Hepatocyte (in vitro differentiated cells): ENCODE data around the gene PDCD6IP.
A peak's percentile ranks its signal among the peaks of the same experiment; 100 is the strongest.

Source experiments
- EZH2phosphoT487 ChIP-seq: fragments of 200-600 bp; sonication (generic); IDR thresholded peaks from one replicate; pipeline ENCODE4 v1.6.1; 2018; ENCODE audit warnings: antibody characterized with exemption, mild to moderate bottlenecking, low read depth, moderate library complexity; ENCODE audit not compliant: unreplicated experiment, severe bottlenecking
- TF ChIP-seq, protein P1 (sequence below): fragments of 200-600 bp; sonication (generic); IDR thresholded peaks from 2 replicates; pipeline ENCODE4 v1.5.1; 2016; ENCODE audit warnings: antibody characterized with exemption, mild to moderate bottlenecking; ENCODE audit not compliant: poor library complexity

DNA sequence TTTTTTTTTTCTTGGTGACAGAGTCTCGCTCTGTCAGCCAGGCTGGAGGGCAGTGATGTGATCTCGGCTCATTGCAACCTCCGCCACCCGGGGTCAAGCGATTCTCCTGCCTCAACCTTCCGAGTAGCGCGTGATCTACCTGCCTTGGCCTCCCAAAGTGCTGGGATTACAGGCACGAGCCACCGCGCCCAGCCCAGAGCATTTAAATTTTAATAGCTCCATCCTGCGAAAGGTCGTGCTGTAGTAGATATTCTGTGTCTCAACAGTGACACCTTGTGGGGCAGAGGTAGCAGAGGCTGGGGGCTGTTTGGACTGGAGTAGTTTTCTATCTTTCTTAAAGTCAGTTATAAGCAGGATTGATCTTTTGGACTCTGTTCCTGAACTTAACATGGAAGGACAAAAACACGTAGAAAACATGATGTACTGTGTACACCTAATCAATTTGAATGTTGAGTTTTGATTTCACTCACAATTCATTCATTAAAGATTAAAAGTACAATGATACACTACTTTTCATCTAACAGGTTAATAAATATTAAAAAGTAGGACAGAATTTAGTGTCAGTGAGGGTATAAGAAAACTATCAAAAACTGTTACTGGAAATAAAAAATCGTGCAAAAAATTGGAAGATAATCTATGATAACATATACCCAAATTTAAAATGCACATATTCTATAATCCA, 11.0 kb upstream of the PDCD6IP start:
- TF ChIP-seq, protein P1, sequence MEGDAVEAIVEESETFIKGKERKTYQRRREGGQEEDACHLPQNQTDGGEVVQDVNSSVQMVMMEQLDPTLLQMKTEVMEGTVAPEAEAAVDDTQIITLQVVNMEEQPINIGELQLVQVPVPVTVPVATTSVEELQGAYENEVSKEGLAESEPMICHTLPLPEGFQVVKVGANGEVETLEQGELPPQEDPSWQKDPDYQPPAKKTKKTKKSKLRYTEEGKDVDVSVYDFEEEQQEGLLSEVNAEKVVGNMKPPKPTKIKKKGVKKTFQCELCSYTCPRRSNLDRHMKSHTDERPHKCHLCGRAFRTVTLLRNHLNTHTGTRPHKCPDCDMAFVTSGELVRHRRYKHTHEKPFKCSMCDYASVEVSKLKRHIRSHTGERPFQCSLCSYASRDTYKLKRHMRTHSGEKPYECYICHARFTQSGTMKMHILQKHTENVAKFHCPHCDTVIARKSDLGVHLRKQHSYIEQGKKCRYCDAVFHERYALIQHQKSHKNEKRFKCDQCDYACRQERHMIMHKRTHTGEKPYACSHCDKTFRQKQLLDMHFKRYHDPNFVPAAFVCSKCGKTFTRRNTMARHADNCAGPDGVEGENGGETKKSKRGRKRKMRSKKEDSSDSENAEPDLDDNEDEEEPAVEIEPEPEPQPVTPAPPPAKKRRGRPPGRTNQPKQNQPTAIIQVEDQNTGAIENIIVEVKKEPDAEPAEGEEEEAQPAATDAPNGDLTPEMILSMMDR, result peak; percentile 83
- no peak for TF ChIP-seq EZH2phosphoT487
